Endothelial cell (in vitro differentiated cells): ENCODE measurements around the gene TBL1Y. TPM values are rescaled to one million over a fixed set of nuclear protein-coding genes. Genes with fewer than 3 reads are reported as not detected.
A peak's percentile ranks its signal among the peaks of the same experiment; 100 is the strongest.

ENCODE experiments used
- DNase-seq: peaks from one replicate; pipeline ENCODE4 v3.0.0; 2021; ENCODE audit warnings: low spot score
- H3K27ac Mint-ChIP-seq: one replicate; pipeline ENCODE4 v1.8.0; 2021; ENCODE audit warnings: mixed read lengths, inconsistent platforms; ENCODE audit not compliant: unreplicated experiment
- H3K27me3 Mint-ChIP-seq: one replicate; pipeline ENCODE4 v1.8.0; 2021; ENCODE audit warnings: mild to moderate bottlenecking, moderate library complexity, mixed read lengths, inconsistent platforms; ENCODE audit not compliant: unreplicated experiment
- H3K36me3 Mint-ChIP-seq: one replicate; pipeline ENCODE4 v1.8.0; 2021; ENCODE audit warnings: mild to moderate bottlenecking, low read depth, mixed read lengths, inconsistent platforms; ENCODE audit not compliant: unreplicated experiment
- H3K4me1 Mint-ChIP-seq: one replicate; pipeline ENCODE4 v1.8.0; 2021; ENCODE audit warnings: mild to moderate bottlenecking, mixed read lengths, inconsistent platforms; ENCODE audit not compliant: unreplicated experiment
- H3K4me3 Mint-ChIP-seq: one replicate; pipeline ENCODE4 v1.8.0; 2021; ENCODE audit warnings: mild to moderate bottlenecking, mixed read lengths, inconsistent platforms; ENCODE audit not compliant: unreplicated experiment
- H3K9me3 Mint-ChIP-seq: one replicate; pipeline ENCODE4 v1.8.0; 2021; ENCODE audit warnings: mixed read lengths, inconsistent platforms; ENCODE audit not compliant: unreplicated experiment
- CTCF ChIP-seq: fragments of 200-600 bp; sonication (generic); IDR thresholded peaks from one replicate; pipeline ENCODE4 v1.5.0; 2021; ENCODE audit warnings: antibody characterized with exemption; ENCODE audit not compliant: unreplicated experiment
- total RNA-seq: library from RNA; stranded (reverse); fragmentation: NEBNext Ultra II Directional; extraction: Animal tissue kit (Norgen Biotek cat#: 25700); gene quantifications from one replicate; pipeline ENCODE4 v1.2.1, GENCODE V29; 2021; ENCODE audit not compliant: unreplicated experiment

TBL1Y gene
- total RNA-seq, 1 donor from 2014 or later = 0.97 TPM

- no peak for DNase-seq
- no peak overlapping the region for H3K4me3 Mint-ChIP-seq
- H3K9me3 Mint-ChIP-seq = no peaks in the 10 kb centered on the region
Observed at GRCh38 chrY:7097021-7097420, 186.5 kb downstream of the TBL1Y start.

GRCh38 chrY:7099742-7100141 is 189.2 kb downstream of the TBL1Y start:
- Mint-ChIP-seq H3K27me3 (no peaks in the 10 kb centered on the region), H3K4me3 (no peak overlapping the region), H3K36me3 (no peaks in the 10 kb centered on the region), H3K9me3 (no peaks in the 10 kb centered on the region), H3K27ac (no peak overlapping the region), H3K4me1 (peaks cover 8% of the 10 kb centered on the region)
- TF ChIP-seq CTCF = no peak
- DNase-seq = no peak

More at GRCh38 chrY:7097021-7097420, 186.5 kb downstream of the TBL1Y start:
- no peaks in the 10 kb centered on the region for H3K36me3 Mint-ChIP-seq
- peaks cover 12% of the 10 kb centered on the region for H3K4me1 Mint-ChIP-seq
- H3K27me3 Mint-ChIP-seq = no peaks in the 10 kb centered on the region
- no peak for TF ChIP-seq CTCF
- H3K27ac Mint-ChIP-seq = peak overlapping the region; percentile 36

GRCh38 chrY:7102680-7103079 is 192.2 kb downstream of the TBL1Y start:
- Mint-ChIP-seq H3K36me3 (no peaks in the 10 kb centered on the region), H3K27ac (no peak overlapping the region)
- TF ChIP-seq CTCF = no peak

GRCh38 chrY:7107179-7107578 is 196.7 kb downstream of the TBL1Y start:
- Mint-ChIP-seq H3K4me1 (peaks cover 19% of the 10 kb centered on the region), H3K4me3 (no peak overlapping the region), H3K27me3 (peaks cover 2% of the 10 kb centered on the region), H3K36me3 (no peaks in the 10 kb centered on the region), H3K9me3 (no peaks in the 10 kb centered on the region), H3K27ac (no peak overlapping the region)
- no peak for TF ChIP-seq CTCF
- no peak for DNase-seq

More at GRCh38 chrY:7102680-7103079, 192.2 kb downstream of the TBL1Y start:
- Mint-ChIP-seq H3K27me3 (no peaks in the 10 kb centered on the region), H3K9me3 (no peaks in the 10 kb centered on the region), H3K4me3 (no peak overlapping the region), H3K4me1 (peaks cover 19% of the 10 kb centered on the region)
- no peak for DNase-seq

- Mint-ChIP-seq H3K36me3 (no peaks in the 10 kb centered on the region), H3K4me1 (peaks cover 15% of the 10 kb centered on the region), H3K27ac (no peak overlapping the region), H3K9me3 (no peaks in the 10 kb centered on the region), H3K27me3 (peaks cover 2% of the 10 kb centered on the region), H3K4me3 (no peak overlapping the region)
- no peak for DNase-seq
- no peak for TF ChIP-seq CTCF
Observed at GRCh38 chrY:7110086-7110485, 199.6 kb downstream of the TBL1Y start.
